ENCODE results near the gene YPEL4.
A peak's percentile ranks its signal among the peaks of the same experiment; 100 is the strongest.

YPEL4 gene

GRCh38 chr11:57648801-57649735 lies 644 bp downstream of the YPEL4 start:
- no peak for DNase-seq

- no peak for DNase-seq
Observed at GRCh38 chr11:57647960-57648800, 1.5 kb downstream of the YPEL4 start.

GRCh38 chr11:57647372-57647771 lies 2.3 kb downstream of the YPEL4 start:
- no peak for DNase-seq

- no peak for DNase-seq
Observed at GRCh38 chr11:57646799-57647303, 2.9 kb downstream of the YPEL4 start.

GRCh38 chr11:57646194-57646798 lies 3.4 kb downstream of the YPEL4 start:
- no peak for DNase-seq

GRCh38 chr11:57645689-57646085 lies 4.0 kb downstream of the YPEL4 start:
- DNase-seq = no peak

GRCh38 chr11:57644748-57645688 lies 4.7 kb downstream of the YPEL4 start:
- DNase-seq = peak; percentile 86

GRCh38 chr11:57643802-57644201 lies 5.9 kb downstream of the YPEL4 start:
- DNase-seq = no peak

GRCh38 chr11:57641011-57641807 lies 8.5 kb downstream of the YPEL4 start:
- peak; percentile 43 for DNase-seq

GRCh38 chr11:57640068-57640800 lies 9.5 kb downstream of the YPEL4 start:
- DNase-seq = no peak

- no peak for DNase-seq
Observed at GRCh38 chr11:57639321-57640067, 10.2 kb downstream of the YPEL4 start.

GRCh38 chr11:57638811-57639320 lies 10.8 kb downstream of the YPEL4 start:
- no peak for DNase-seq

GRCh38 chr11:57638005-57638781 lies 11.5 kb downstream of the YPEL4 start:
- no peak for DNase-seq

- DNase-seq = no peak
Observed at GRCh38 chr11:57637626-57638004, 12.1 kb downstream of the YPEL4 start.

- DNase-seq = no peak
Observed at GRCh38 chr11:57635246-57635645, 14.5 kb downstream of the YPEL4 start.

GRCh38 chr11:57634311-57634710 lies 15.4 kb downstream of the YPEL4 start:
- DNase-seq = no peak

GRCh38 chr11:57633394-57634070 lies 16.2 kb downstream of the YPEL4 start:
- no peak for DNase-seq

- no peak for DNase-seq
Observed at GRCh38 chr11:57632116-57632515, 17.6 kb downstream of the YPEL4 start.

Data from CD4-positive, alpha-beta T cell treated with Interleukin-4 for 4 hours (primary cell).